ENCODE results near the gene TMEM163. TPM values are rescaled to one million over a fixed set of nuclear protein-coding genes. Genes with fewer than 3 reads are reported as not detected.

TMEM163 gene
- polyA plus RNA-seq, 1 donor from 2014 or later: 3.5 TPM

- Histone ChIP-seq H4K20me1 (ENCODE audit: insufficient read depth) (no peaks in the 10 kb centered on the region), H3K27me3 (ENCODE audit: insufficient read depth, low read depth, low read length) (no peaks in the 10 kb centered on the region), H3K4me3 (ENCODE audit: low read length) (no peak overlapping the region), H3K36me3 (ENCODE audit: insufficient read depth, low read length) (no peaks in the 10 kb centered on the region), H3K4me2 (ENCODE audit: low read length) (no peak overlapping the region), H3K27ac (ENCODE audit: low read length) (no peak overlapping the region), H2AFZ (ENCODE audit: low read depth, low read length) (no peak overlapping the region), H3K79me2 (replicated peaks; ENCODE audit: insufficient read depth, low read length) (no peaks in the 10 kb centered on the region), H3K9me3 (ENCODE audit: low read length) (no peaks in the 10 kb centered on the region), H3F3A (ENCODE audit: insufficient read depth, low read length, poor library complexity, severe bottlenecking) (no peaks in the 10 kb centered on the region), H3K9me2 (ENCODE audit: insufficient read depth, low read length) (no peaks in the 10 kb centered on the region), H3K9ac (ENCODE audit: low read length) (no peak overlapping the region)
- TF ChIP-seq MXI1 (conservative IDR thresholded peaks at IDR 0.05; ENCODE audit: poor library complexity, severe bottlenecking) (no peak), CTCF (IDR thresholded peaks at IDR 0.05; ENCODE audit: poor library complexity, severe bottlenecking) (no peak), TAF1 (IDR thresholded peaks at IDR 0.05; ENCODE audit: low read depth) (no peak), POLR2AphosphoS5 (IDR thresholded peaks at IDR 0.05) (no peak), SMC3 (conservative IDR thresholded peaks at IDR 0.05; ENCODE audit: poor library complexity) (no peak), EP300 (conservative IDR thresholded peaks at IDR 0.05; ENCODE audit: poor library complexity, severe bottlenecking) (no peak), EZH2 (IDR thresholded peaks at IDR 0.05; ENCODE audit: borderline replicate concordance, insufficient read depth, low read length, poor library complexity, severe bottlenecking) (no peak), REST (IDR thresholded peaks at IDR 0.05; ENCODE audit: borderline replicate concordance) (no peak)
Observed at GRCh38 chr2:134573724-134574123, 145.1 kb downstream of the TMEM163 start.

GRCh38 chr2:134573085-134573370 is 145.8 kb downstream of the TMEM163 start:
- Histone ChIP-seq H3K27me3 (ENCODE audit: insufficient read depth, low read depth, low read length) (no peaks in the 10 kb centered on the region), H3K79me2 (replicated peaks; ENCODE audit: insufficient read depth, low read length) (no peaks in the 10 kb centered on the region), H3K9ac (ENCODE audit: low read length) (no peak overlapping the region), H3K27ac (ENCODE audit: low read length) (no peak overlapping the region), H3K9me3 (ENCODE audit: low read length) (no peaks in the 10 kb centered on the region), H2AFZ (ENCODE audit: low read depth, low read length) (no peak overlapping the region), H3F3A (ENCODE audit: insufficient read depth, low read length, poor library complexity, severe bottlenecking) (no peaks in the 10 kb centered on the region), H3K36me3 (ENCODE audit: insufficient read depth, low read length) (no peaks in the 10 kb centered on the region), H3K9me2 (ENCODE audit: insufficient read depth, low read length) (no peaks in the 10 kb centered on the region), H3K4me2 (ENCODE audit: low read length) (no peak overlapping the region), H3K4me3 (ENCODE audit: low read length) (no peak overlapping the region), H4K20me1 (ENCODE audit: insufficient read depth) (no peaks in the 10 kb centered on the region)
- TF ChIP-seq EZH2 (IDR thresholded peaks at IDR 0.05; ENCODE audit: borderline replicate concordance, insufficient read depth, low read length, poor library complexity, severe bottlenecking) (no peak), TAF1 (IDR thresholded peaks at IDR 0.05; ENCODE audit: low read depth) (no peak), RAD21 (conservative IDR thresholded peaks at IDR 0.05) (no peak), SMC3 (conservative IDR thresholded peaks at IDR 0.05; ENCODE audit: poor library complexity) (no peak), POLR2AphosphoS5 (IDR thresholded peaks at IDR 0.05) (no peak), CTCF (IDR thresholded peaks at IDR 0.05; ENCODE audit: poor library complexity, severe bottlenecking) (no peak), EP300 (conservative IDR thresholded peaks at IDR 0.05; ENCODE audit: poor library complexity, severe bottlenecking) (no peak), REST (IDR thresholded peaks at IDR 0.05; ENCODE audit: borderline replicate concordance) (no peak), MXI1 (conservative IDR thresholded peaks at IDR 0.05; ENCODE audit: poor library complexity, severe bottlenecking) (no peak)
